ENCODE data around the gene FCGR2B.
A peak's percentile ranks its signal among the peaks of the same experiment; 100 is the strongest.

FCGR2B gene

DNA sequence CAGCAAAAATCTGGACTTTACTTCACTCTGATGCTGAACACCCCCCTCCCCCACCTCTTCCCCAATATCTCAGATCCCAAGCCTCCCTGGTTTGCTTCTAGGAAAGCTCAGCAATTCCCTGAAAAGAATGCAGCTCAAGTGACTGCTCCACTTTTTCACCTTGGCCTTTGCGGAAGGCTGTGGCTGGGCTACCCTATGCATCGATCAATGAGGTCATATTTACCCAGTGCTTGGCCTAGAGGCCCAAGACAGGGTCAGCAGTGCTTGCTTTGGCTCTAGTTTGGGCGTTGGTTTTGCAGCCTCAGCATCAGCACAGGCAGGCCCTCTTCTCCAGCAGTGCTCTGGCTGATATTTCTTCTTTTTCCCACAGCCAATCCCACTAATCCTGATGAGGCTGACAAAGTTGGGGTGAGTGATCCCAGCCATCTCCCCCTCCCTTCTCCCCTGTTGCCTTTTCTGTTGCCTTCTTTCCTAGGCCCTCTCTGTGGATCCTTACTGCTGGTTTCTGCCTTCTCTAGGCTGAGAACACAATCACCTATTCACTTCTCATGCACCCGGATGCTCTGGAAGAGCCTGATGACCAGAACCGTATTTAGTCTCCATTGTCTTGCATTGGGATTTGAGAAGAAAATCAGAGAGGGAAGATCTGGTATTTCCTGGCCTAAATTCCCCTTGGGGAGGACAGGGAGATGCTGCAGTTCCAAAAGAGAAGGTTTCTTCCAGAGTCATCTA is 14.2 kb downstream of the FCGR2B start (continued):
- TF ChIP-seq ATF2 (tag by site-specific recombination; IDR thresholded peaks at IDR 0.05; ENCODE audit: low read depth): peak; percentile 32; the same call in 1 of the 2 replicates
- peak; percentile 85 for TF ChIP-seq ZBTB17 (tag by site-specific recombination; IDR thresholded peaks at IDR 0.05)

DNA sequence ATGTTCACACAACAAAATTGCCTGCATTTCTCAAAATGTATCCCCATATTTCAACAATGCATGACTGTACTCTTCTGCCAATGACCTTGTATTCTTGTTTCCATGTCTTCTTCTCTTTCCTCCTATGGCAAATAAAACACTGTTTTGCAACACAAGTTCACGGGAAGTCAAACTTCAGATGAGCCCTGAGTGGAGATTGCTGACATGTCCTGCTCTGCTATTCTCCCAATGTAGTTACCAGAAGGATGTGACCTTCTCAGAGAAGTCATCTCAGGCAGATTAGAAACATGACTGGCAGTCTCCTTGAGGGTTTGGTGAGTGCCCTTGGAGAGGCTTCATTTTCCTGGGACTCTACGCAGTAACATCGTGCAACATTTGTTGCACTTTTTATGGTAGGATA is 15.6 kb downstream of the FCGR2B start:
- Histone ChIP-seq H3K36me3 (ENCODE audit: control insufficient read depth in 2 of 2, insufficient read depth in 1 of 2, low read length in 2 of 2) (no peaks in the 10 kb centered on the region), H3K4me1 (ENCODE audit: control insufficient read depth, insufficient read depth, low read length) (no peaks in the 10 kb centered on the region), H3K4me3 (ENCODE audit: low read depth, low read length) (no peak overlapping the region), H3K27ac (ENCODE audit: extremely low read depth, low read depth, low read length) (no peak overlapping the region), H3K9me3 (ENCODE audit: control insufficient read depth, insufficient read depth, low read depth, low read length) (no peaks in the 10 kb centered on the region)
- ChIA-PET CTCF (no interaction called here), POLR2A (no interaction called here)
- TF ChIP-seq, protein P1, sequence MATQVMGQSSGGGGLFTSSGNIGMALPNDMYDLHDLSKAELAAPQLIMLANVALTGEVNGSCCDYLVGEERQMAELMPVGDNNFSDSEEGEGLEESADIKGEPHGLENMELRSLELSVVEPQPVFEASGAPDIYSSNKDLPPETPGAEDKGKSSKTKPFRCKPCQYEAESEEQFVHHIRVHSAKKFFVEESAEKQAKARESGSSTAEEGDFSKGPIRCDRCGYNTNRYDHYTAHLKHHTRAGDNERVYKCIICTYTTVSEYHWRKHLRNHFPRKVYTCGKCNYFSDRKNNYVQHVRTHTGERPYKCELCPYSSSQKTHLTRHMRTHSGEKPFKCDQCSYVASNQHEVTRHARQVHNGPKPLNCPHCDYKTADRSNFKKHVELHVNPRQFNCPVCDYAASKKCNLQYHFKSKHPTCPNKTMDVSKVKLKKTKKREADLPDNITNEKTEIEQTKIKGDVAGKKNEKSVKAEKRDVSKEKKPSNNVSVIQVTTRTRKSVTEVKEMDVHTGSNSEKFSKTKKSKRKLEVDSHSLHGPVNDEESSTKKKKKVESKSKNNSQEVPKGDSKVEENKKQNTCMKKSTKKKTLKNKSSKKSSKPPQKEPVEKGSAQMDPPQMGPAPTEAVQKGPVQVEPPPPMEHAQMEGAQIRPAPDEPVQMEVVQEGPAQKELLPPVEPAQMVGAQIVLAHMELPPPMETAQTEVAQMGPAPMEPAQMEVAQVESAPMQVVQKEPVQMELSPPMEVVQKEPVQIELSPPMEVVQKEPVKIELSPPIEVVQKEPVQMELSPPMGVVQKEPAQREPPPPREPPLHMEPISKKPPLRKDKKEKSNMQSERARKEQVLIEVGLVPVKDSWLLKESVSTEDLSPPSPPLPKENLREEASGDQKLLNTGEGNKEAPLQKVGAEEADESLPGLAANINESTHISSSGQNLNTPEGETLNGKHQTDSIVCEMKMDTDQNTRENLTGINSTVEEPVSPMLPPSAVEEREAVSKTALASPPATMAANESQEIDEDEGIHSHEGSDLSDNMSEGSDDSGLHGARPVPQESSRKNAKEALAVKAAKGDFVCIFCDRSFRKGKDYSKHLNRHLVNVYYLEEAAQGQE (tag by site-specific recombination; IDR thresholded peaks at IDR 0.05): no peak
- no peak for TF ChIP-seq ZBTB21 (tag by site-specific recombination; IDR thresholded peaks at IDR 0.05)
- no peak for TF ChIP-seq ZNF146 (tag by site-specific recombination; IDR thresholded peaks at IDR 0.05)
- no peak for TF ChIP-seq ZFHX2 (tag by site-specific recombination; conservative IDR thresholded peaks at IDR 0.05)
- TF ChIP-seq, protein P2, sequence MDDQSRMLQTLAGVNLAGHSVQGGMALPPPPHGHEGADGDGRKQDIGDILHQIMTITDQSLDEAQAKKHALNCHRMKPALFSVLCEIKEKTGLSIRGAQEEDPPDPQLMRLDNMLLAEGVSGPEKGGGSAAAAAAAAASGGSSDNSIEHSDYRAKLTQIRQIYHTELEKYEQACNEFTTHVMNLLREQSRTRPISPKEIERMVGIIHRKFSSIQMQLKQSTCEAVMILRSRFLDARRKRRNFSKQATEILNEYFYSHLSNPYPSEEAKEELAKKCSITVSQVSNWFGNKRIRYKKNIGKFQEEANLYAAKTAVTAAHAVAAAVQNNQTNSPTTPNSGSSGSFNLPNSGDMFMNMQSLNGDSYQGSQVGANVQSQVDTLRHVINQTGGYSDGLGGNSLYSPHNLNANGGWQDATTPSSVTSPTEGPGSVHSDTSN (CRISPR knock-in tag; IDR thresholded peaks at IDR 0.05): no peak
- TF ChIP-seq ZNF544 (tag by site-specific recombination; IDR thresholded peaks at IDR 0.05): no peak
- no peak for TF ChIP-seq ZNF792 (tag by site-specific recombination; IDR thresholded peaks at IDR 0.05)
- TF ChIP-seq ZNF548 (tag by site-specific recombination; IDR thresholded peaks at IDR 0.05): no peak
- no peak for TF ChIP-seq ZNF148 (tag by site-specific recombination; IDR thresholded peaks at IDR 0.05; ENCODE audit: borderline replicate concordance)
- no peak for TF ChIP-seq ZNF23 (tag by site-specific recombination; IDR thresholded peaks at IDR 0.05; ENCODE audit: borderline replicate concordance)

- CTCF ChIA-PET: no interaction called here
- H3K9me3 ChIP-seq (ENCODE audit: control insufficient read depth, insufficient read depth, low read depth, low read length): no peaks in the 10 kb centered on the region
- H3K36me3 ChIP-seq (ENCODE audit: control insufficient read depth in 2 of 2, insufficient read depth in 1 of 2, low read length in 2 of 2): no peaks in the 10 kb centered on the region
- H3K4me3 ChIP-seq (ENCODE audit: low read depth, low read length): no peak overlapping the region
- H3K27ac ChIP-seq (ENCODE audit: extremely low read depth, low read depth, low read length): no peak overlapping the region
- no peaks in the 10 kb centered on the region for H3K4me1 ChIP-seq (ENCODE audit: control insufficient read depth, insufficient read depth, low read length)
- POLR2A ChIA-PET: no interaction called here
- TF ChIP-seq ZNF621 (tag by site-specific recombination; IDR thresholded peaks at IDR 0.05): no peak
- no peak for TF ChIP-seq PRDM6 (tag by site-specific recombination; IDR thresholded peaks at IDR 0.05)
- no peak for TF ChIP-seq ZNF311 (tag by site-specific recombination; IDR thresholded peaks at IDR 0.05; ENCODE audit: borderline replicate concordance)
- no peak for TF ChIP-seq ZNF571 (tag by site-specific recombination; IDR thresholded peaks at IDR 0.05)
- no peak for TF ChIP-seq ZNF776 (tag by site-specific recombination; IDR thresholded peaks at IDR 0.05; ENCODE audit: borderline replicate concordance)
- no peak for TF ChIP-seq ZNF837 (tag by site-specific recombination; IDR thresholded peaks at IDR 0.05)
- no peak for TF ChIP-seq HOXD13 (CRISPR knock-in tag; IDR thresholded peaks at IDR 0.05; ENCODE audit: borderline replicate concordance)
- no peak for TF ChIP-seq ZNF558 (tag by site-specific recombination; IDR thresholded peaks at IDR 0.05)
These were observed 18.9 kb downstream of the FCGR2B start for GRCh38 chr1:161681879-161682278.

Data from HEK293 (cell line).